Measurements from ENCODE around the gene PLAU.
A peak's percentile ranks its signal among the peaks of the same experiment; 100 is the strongest.
"Not testable (repeated sequence)": the region's sequence is repeated elsewhere in the genome, so short reads cannot be mapped to it uniquely, and the experiment has no call there.

Gene PLAU

GRCh38 chr10:73898730-73899410 is 12.1 kb upstream of the PLAU start:
- DNase-seq (ENCODE audit: low read depth): no peak

- DNase-seq (ENCODE audit: low read depth): no peak
Measured at GRCh38 chr10:73899423-73899822, 11.5 kb upstream of the PLAU start.

GRCh38 chr10:73900064-73900463 is 10.9 kb upstream of the PLAU start:
- DNase-seq (ENCODE audit: low read depth): no peak

GRCh38 chr10:73901261-73901660 is 9.7 kb upstream of the PLAU start:
- DNase-seq (ENCODE audit: low read depth): no peak

- no peak for DNase-seq (ENCODE audit: low read depth)
Measured at GRCh38 chr10:73902351-73902750, 8.6 kb upstream of the PLAU start.

GRCh38 chr10:73905256-73906020 is 5.5 kb upstream of the PLAU start:
- DNase-seq (ENCODE audit: low read depth): no peak

GRCh38 chr10:73906524-73907447 is 4.1 kb upstream of the PLAU start:
- DNase-seq (ENCODE audit: low read depth): no peak

- DNase-seq (ENCODE audit: low read depth): no peak
Measured at GRCh38 chr10:73907841-73908517, 3.0 kb upstream of the PLAU start.

GRCh38 chr10:73908853-73909539 is 1.9 kb upstream of the PLAU start:
- DNase-seq (ENCODE audit: low read depth): peak; percentile 57

GRCh38 chr10:73909540-73910115 is 1.3 kb upstream of the PLAU start:
- DNase-seq (ENCODE audit: low read depth): no peak

GRCh38 chr10:73910401-73910763 is 550 bp upstream of the PLAU start:
- DNase-seq (ENCODE audit: low read depth): no peak

- no peak for DNase-seq (ENCODE audit: low read depth)
Measured at GRCh38 chr10:73911553-73912004, 647 bp downstream of the PLAU start.

- DNase-seq (ENCODE audit: low read depth): no peak
Measured at GRCh38 chr10:73914036-73914435, 3.1 kb downstream of the PLAU start.

GRCh38 chr10:73915206-73915851 is 4.4 kb downstream of the PLAU start:
- no peak for DNase-seq (ENCODE audit: low read depth)

- no peak for DNase-seq (ENCODE audit: low read depth)
Measured at GRCh38 chr10:73916761-73917470, 6.0 kb downstream of the PLAU start.

- no peak for DNase-seq (ENCODE audit: low read depth)
Measured at GRCh38 chr10:73917566-73918305, 6.8 kb downstream of the PLAU start.

- not testable (repeated sequence) for DNase-seq (ENCODE audit: low read depth)
Measured at GRCh38 chr10:73919481-73919880, 8.5 kb downstream of the PLAU start.

- DNase-seq (ENCODE audit: low read depth): no peak
Measured at GRCh38 chr10:73920089-73920488, 9.2 kb downstream of the PLAU start.

All from stimulated activated CD8-positive, alpha-beta memory T cell treated with anti-CD3 and anti-CD28 coated beads, Interleukin-12 subunit alpha, Interleukin-12 subunit beta, amount 100 ng/mL, for 4 hours (primary cell).